DOHH2 (cell line): ENCODE measurements around the gene COG3.

Experiments
- CTCF ChIP-seq: fragments of 200-600 bp; sonication (generic); IDR thresholded peaks from one replicate; pipeline ENCODE4 v1.5.1; 2014; ENCODE audit warnings: antibody characterized with exemption, mild to moderate bottlenecking, low read depth, low read length; ENCODE audit not compliant: poor library complexity, severe bottlenecking
- EZH2phosphoT487 ChIP-seq: fragments of 200-600 bp; sonication (generic); IDR thresholded peaks from 2 replicates; pipeline ENCODE4 v1.6.1; 2017; ENCODE audit warnings: borderline replicate concordance, mild to moderate bottlenecking, antibody characterized with exemption, low read length, moderate library complexity, mixed read lengths

- TF ChIP-seq CTCF: no peak
- TF ChIP-seq EZH2phosphoT487: no peak
These were observed 56.6 kb downstream of the COG3 start for GRCh38 chr13:45521297-45521696.
